ENCODE measurements around the gene CHST3.
"Not testable (repeated sequence)": the region's sequence is repeated elsewhere in the genome, so short reads cannot be mapped to it uniquely, and the experiment has no call there.

Gene CHST3

DNA sequence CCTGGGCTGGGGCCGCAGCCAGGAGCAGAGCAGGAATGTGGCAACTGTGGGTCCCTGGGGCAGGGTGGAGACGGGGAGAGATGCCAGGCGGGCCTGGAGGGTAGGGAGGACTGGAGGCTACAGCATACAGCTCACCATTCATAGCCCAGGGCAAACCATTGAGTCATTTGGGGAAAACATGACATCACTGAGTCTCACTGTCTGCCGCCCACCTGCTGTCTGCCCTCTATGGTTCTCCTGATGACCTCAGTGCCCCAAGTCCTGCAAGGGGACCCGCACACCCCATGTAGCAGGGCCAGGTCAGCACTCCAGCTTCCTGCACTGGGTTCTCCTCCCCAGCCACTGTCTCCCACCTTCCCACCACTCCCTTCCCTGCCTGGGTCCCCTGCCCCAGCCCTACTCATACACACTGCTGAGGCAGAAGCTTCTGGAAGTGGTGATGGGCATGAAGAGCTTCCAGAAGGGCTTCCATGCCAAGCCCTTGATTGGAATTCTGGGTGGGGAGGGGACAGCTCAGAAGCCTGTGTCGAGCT lies 10.4 kb downstream of the CHST3 start:
- DNase-seq = peak; percentile 31

DNA sequence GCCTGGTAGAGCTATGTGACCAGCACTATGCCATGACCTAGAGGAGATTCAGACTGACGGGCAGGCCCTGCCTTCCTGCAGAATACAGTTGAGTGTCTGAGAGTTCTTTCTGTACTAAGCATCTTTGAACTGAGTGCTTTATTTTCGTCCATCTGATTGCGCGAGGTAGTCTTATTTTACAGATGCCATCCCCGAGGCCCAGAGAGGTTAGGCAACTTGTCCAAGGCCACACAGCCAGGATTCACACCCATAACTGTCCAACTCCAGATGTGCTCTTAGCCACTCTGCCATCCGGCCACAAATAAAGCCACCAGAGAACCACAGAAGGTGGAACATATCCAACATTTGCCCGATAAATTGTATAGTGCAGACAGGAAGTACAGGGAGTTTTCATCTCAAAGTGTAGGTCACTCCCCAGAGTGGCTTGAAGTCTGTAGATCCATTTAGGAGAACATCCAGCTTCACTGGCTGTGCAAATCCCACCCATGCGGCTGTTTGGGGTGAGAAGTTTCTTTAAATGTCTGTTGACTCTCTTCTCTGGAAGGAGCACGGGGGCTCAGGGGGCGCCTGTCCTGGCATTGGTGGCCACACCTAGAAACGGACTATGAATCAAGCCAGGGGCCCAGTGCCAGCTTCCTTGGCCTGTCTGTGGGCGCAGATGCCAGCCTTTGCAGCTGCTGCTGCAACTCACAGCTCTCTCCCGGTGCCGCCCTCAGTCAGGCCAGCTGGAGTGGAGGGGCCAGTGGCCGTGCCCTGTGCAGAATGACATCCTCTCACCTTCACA lies 11.1 kb downstream of the CHST3 start:
- no peak for DNase-seq

- DNase-seq = no peak
These were observed 11.9 kb downstream of the CHST3 start for GRCh38 chr10:71975871-71976725.

DNA sequence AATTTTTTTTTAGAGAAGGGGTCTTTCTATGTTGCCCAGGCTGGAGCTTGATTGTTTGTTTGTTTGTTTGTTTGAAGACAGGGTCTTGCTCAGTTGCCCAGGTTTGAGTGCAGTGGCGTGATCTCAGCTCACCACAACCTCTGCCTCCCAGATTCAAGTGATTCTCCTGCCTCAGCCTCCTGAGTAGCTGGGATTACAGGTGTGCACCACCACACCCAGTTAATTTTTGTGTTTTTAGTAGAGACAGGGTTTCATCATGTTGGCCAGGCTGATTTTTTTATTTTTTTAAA lies 13.4 kb downstream of the CHST3 start:
- not testable (repeated sequence) for DNase-seq

DNA sequence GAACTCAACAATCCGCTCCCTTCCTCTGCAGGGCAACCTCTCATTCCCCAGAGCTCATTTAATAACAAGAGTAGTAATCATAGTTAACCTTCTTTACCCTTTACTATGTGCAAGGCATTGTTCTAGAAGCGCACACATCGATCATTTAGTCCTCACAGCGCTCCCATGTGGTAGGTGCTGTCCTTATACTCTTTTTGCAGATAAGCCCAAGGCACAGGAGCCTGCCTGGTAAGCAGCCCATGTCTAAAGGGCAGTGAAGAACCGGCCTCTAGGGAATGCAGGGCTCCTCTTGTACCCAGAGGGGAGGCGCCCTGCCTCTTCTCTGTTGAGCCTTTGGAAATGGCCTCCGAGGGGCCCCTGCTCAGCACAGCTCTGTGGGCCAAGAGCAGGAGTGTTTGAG lies 14.3 kb downstream of the CHST3 start:
- DNase-seq = no peak

DNA sequence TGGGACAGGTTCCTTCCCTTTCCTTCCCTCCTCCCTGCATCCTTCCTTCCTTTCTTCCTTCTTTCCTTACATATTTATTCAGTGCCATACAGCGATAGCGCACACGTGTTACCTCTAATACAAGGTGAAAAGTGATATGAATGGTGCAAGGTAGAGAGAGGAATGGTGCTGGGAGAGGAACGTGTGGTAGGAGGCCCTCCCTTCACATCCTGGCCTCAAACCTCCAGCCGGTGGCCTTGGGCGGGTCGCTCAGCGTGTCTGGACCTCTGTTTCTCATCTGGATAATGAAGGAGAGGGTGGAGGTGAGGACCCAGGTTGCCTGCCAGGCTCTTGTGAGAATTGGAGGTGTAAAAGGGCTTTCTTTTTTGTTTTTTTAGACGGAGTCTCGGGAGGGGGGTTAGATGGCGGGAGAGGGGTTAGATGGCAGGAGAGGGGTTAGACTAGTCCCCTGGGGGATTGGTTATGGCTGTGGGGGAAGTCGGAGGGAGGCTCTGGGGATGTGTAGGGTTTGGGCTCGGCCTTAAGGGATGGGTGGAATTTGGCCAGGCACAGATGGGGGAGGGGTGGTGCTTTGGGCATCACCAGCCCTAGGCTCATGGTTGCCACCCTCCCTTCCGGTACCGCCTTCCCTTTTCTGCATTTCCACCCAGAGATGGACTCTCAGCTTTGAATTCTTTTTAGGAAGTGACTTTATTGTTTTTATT lies 14.9 kb downstream of the CHST3 start:
- no peak for DNase-seq

GRCh38 chr10:71979692-71980062 lies 15.5 kb downstream of the CHST3 start:
- no peak for DNase-seq

DNA sequence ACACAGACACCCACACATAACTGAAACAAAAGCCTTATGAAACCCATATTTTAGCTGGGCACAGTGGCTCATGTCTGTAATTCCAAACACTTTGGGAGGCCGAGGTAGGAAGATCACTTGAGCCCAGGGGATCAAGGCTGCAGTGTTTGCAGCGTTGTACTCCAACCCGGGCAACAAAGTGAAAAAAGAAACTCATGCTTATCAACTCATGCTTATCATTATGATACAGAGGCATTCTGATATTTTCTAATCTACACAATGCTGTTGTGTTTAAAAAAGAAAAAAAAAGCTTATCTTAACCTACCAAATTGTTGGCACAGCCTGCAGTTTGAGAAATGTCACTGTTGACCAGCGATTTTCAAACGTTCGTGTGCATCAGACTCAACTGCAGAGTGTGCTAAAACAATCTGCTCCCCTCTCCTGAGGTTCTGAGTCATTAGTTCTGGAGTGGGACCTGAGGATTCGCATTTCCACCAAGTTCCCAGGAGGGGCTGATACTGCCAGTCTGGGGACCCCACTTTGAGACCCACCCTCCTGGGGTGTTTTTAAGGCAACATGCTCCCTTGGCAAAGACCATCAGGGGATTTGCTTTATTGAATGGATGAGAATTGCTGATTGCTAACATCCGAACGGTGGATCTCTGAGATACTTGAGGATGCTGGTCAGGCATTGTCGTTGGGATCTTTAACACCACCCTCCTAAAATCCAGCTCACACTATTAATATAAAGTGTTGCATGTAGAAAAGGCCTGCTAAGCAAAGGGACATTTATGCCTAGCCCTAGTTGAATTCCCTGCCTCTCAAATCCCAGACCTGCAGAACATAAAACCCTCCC lies 16.2 kb downstream of the CHST3 start:
- DNase-seq = no peak

- no peak for DNase-seq
These were observed 17.1 kb downstream of the CHST3 start for GRCh38 chr10:71981015-71981875.

GRCh38 chr10:71981876-71982230 lies 17.7 kb downstream of the CHST3 start:
- no peak for DNase-seq

DNA sequence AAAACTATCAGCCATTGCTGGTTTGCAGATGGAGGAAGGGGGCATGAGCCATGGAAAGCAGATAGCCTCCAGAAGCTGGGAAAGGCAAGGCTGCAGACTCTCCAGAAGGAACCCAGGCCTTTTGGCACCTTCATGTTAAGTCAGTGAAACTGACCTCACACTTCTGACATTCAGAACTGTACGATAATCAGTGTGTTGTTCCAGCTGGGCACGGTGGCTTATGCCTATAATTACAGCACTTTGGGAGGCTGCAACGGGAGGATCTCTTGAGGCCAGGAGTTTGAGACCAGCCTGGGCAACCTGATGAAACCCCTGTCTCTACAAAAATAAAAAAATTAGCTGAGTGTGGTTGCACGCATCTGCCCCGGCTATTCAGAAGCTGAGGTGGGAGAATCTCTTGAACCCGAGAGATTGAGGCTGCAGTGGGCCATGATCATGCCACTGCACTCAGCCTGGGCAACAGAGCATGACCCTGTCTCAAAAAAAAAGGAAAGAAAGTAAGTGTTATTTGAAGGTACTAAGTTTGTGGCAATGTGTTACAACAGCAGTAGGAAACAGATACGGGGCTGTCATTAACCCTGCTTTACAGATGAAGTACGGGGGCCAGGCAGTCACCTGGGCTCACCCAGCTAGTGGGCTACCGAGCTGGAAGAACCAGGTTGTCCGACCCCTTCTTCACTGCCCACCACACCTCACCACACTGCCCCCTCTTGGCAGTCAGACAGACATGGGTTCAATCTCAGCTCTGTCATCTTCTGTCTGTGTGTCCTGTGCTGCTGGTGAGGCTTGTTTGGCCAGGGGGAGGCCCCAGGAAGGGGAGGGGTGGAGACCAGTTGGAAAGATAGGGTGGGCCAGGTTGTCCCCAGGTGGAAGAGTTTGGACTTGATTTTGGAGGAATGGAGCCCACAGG lies 18.3 kb downstream of the CHST3 start:
- DNase-seq = no peak

DNA sequence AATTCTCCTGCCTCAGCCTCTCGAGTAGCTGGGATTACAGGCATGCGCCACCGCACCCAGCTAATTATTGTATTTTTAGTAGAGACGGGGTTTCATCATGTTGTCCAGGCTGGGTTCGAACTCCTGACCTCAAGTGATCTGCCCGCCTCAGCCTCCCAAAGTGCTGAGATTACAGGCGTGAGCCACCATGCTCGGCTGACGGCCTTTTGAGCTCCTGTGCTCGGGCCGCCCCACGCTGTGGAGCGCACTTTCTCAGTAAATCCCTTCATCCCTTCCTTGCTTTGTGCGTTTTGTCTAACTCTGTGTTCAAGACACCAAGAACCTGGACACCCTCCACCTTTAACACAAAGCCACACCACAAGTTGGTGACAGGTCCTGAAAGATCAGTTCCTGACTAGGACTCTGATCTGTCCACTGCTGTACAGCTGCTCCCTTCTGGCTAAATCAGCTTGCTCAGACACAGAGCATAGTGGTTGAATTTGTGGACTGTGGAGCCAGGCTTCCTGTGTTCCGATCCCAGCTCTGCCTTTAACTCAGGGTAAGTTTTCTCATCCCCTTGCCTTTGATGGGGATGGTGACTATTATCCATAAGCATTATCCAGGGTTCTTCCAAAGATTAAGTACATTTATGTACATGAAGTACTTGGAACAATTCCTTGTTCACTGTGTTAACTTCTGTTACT lies 20.1 kb downstream of the CHST3 start:
- no peak for DNase-seq

GRCh38 chr10:71984809-71985388 lies 20.7 kb downstream of the CHST3 start:
- no peak for DNase-seq

DNA sequence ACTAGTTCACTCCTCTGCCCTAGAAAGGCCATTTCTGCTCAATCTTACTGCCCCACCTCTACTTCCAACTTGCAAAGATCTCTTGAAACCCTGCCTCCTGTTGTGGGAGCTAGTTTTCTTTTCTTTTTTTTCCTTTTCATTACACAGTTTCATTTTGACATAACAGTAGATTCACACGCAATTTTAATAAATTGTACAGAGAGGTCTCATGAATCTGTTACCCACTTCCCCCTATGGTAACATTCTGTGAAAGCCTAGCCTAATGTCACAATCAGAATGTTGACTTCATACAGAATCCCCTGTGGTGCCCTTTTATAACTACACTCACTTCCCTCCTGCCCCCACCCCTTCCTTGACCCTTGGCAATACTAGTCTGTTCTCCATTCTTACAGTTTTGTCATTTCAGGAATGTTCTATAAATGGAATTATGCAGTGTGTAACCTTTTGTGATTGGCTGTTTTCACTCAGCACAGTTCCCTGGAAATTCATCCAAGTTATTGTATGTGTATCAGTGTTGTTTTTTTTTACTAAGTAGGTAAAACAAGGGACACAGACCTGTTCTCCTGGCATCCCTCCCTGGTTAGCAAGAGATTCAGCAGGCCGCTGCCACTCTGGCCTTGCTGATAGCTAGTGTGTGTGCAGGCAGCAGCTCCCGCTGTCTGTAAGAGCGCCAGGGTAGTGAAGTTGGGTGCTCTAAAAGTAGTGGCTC lies 21.5 kb downstream of the CHST3 start:
- no peak for DNase-seq

GRCh38 chr10:71988895-71989294 lies 24.7 kb downstream of the CHST3 start:
- DNase-seq = not testable (repeated sequence)

DNA sequence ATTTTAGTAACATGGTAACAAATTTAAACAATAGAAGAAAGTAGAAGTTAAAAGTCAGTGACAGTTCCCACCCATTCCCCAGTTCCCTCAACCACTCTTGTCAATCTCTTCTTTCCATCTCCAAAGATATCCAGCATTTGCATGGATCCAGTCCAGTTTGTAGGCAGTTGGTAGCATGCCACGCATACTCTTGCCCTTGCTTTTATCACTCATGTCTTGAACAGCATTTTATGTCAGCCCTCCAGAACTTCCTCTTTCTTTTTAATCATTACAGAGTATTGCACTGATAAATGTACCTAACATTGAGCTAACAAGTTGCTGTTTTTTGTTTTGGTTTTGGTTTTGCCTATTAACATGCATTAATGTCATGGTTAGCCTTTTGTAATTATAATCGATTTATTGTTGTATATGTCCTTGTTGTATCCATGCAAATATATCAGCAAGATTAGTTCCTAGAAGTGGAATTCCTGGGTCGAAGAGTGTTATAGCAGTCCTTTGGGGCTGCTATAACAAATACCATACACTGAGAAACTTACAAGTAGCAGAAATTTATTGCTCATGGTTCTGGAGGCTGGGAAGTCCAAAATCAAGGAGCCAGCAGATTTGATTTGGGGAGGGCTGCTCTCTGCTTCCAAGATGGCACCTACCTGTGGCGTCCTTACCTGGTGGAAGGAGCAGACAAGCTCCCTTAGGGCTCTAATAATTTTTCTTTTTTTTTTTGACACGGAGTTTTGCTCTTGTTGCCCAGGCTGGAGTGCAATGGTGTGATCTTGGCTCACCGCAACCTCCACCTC lies 25.7 kb downstream of the CHST3 start:
- no peak for DNase-seq

GRCh38 chr10:71990706-71991269 lies 26.6 kb downstream of the CHST3 start:
- no peak for DNase-seq

DNA sequence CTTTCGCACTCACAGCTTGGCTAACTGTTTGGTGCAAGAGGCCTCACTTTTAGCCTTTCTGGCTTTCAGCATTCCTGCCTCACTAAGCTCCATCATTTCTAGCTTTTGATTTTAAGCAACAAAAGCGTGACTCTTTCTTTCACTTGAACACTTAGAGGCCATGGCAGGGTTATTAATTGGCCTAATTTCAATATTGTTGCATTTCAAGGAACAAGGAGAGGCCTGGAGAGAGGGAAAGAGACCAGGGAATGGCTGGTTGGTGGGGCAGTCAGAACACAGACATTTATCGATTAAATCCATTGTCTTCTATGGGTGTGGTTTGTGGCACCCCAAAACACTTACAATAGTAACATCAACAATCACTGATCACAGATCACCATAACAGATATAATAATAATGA lies 31.3 kb downstream of the CHST3 start:
- no peak for DNase-seq

Measured in stimulated activated CD4-positive, alpha-beta T cell treated with anti-CD3 and anti-CD28 coated beads, Interleukin-12 subunit alpha, Interleukin-12 subunit beta, amount 100 ng/mL, for 4 hours (primary cell).